SH-SY5Y (cell line): ENCODE measurements around the gene TULP4.

Source experiments
- GATA2 ChIP-seq: IDR thresholded peaks from 2 replicates; pipeline ENCODE4 v1.6.1; 2011; ENCODE audit warnings: mild to moderate bottlenecking, low read depth, low read length
- GATA3 ChIP-seq: IDR thresholded peaks from 2 replicates; pipeline ENCODE4 v1.6.1; 2011; ENCODE audit warnings: low read depth, mild to moderate bottlenecking, low read length, moderate library complexity

- TF ChIP-seq GATA2 (no peak), GATA3 (no peak)
Observed at GRCh38 chr6:158461954-158462353, 149.7 kb downstream of the TULP4 start.
